ENCODE data around the gene COL1A1.
A peak's percentile ranks its signal among the peaks of the same experiment; 100 is the strongest.

Gene COL1A1

GRCh38 chr17:50149417-50150353 is 51.7 kb downstream of the COL1A1 start:
- H3K4me3 ChIP-seq (replicated peaks; ENCODE audit: low read depth, low read length), result peak overlapping the region; percentile 87
- TF ChIP-seq CTCF (IDR thresholded peaks at IDR 0.05; ENCODE audit: low read depth, low read length, missing control alignments), result no peak
- no peak for DNase-seq (ENCODE audit: extremely low read depth, low read depth)

- no peak for DNase-seq (ENCODE audit: extremely low read depth, low read depth)
- TF ChIP-seq CTCF (IDR thresholded peaks at IDR 0.05; ENCODE audit: low read depth, low read length, missing control alignments), result no peak
- H3K4me3 ChIP-seq (replicated peaks; ENCODE audit: low read depth, low read length), result peak overlapping the region; percentile 87
Measured at GRCh38 chr17:50149091-50149416, 52.4 kb downstream of the COL1A1 start.

- peak overlapping the region; percentile 87 for H3K4me3 ChIP-seq (replicated peaks; ENCODE audit: low read depth, low read length)
- DNase-seq (ENCODE audit: extremely low read depth, low read depth), result no peak
- TF ChIP-seq CTCF (IDR thresholded peaks at IDR 0.05; ENCODE audit: low read depth, low read length, missing control alignments), result no peak
Measured at GRCh38 chr17:50148226-50149090, 53.0 kb downstream of the COL1A1 start.

- peak overlapping the region; percentile 87 for H3K4me3 ChIP-seq (replicated peaks; ENCODE audit: low read depth, low read length)
- no peak for TF ChIP-seq CTCF (IDR thresholded peaks at IDR 0.05; ENCODE audit: low read depth, low read length, missing control alignments)
- no peak for DNase-seq (ENCODE audit: extremely low read depth, low read depth)
Measured at GRCh38 chr17:50147841-50148225, 53.6 kb downstream of the COL1A1 start.

- TF ChIP-seq CTCF (IDR thresholded peaks at IDR 0.05; ENCODE audit: low read depth, low read length, missing control alignments), result no peak
- H3K4me3 ChIP-seq (replicated peaks; ENCODE audit: low read depth, low read length), result peak overlapping the region; percentile 87
- no peak for DNase-seq (ENCODE audit: extremely low read depth, low read depth)
Measured at GRCh38 chr17:50146927-50147665, 54.3 kb downstream of the COL1A1 start.

- no peak for DNase-seq (ENCODE audit: extremely low read depth, low read depth)
- H3K4me3 ChIP-seq (replicated peaks; ENCODE audit: low read depth, low read length), result peak overlapping the region; percentile 87
- TF ChIP-seq CTCF (IDR thresholded peaks at IDR 0.05; ENCODE audit: low read depth, low read length, missing control alignments), result no peak
Measured at GRCh38 chr17:50146230-50146926, 55.1 kb downstream of the COL1A1 start.
